IMR-90 (cell line): ENCODE measurements around the gene FAXC. TPM values are rescaled to one million over a fixed set of nuclear protein-coding genes. Genes with fewer than 3 reads are reported as not detected.

Experiments used
- polyA plus RNA-seq, 3 experiments: library from polyadenylated mRNA; depleted of rRNA; stranded (reverse); fragments of >200 nt; gene quantifications; 2 replicates each; pipeline ENCODE4 v1.2.3, GENCODE V29; 2012; ENCODE audit warnings: low replicate concordance in 1 of 3
- total RNA-seq: library from RNA; depleted of rRNA; stranded (reverse); fragments of >200 nt; gene quantifications from 2 replicates; pipeline ENCODE4 v1.2.3, GENCODE V29; 2012; rRNA removed

FAXC gene
- total and polyA plus RNA-seq, 2 of the 4 experiments (the other 2 are of a cell fraction) = 1.1 to 2.7 TPM

Other genes starting within 250 kb of the FAXC start
- 8.2 and 9.2 TPM in 2 replicates for gene COQ3, start 44.5 kb upstream of the FAXC start, total RNA-seq
- gene COQ3, start 44.5 kb upstream of the FAXC start, polyA plus RNA-seq (2012; rRNA removed) = 7.1 and 8.9 TPM in 2 replicates
- gene PNISR, start 75.6 kb upstream of the FAXC start, total RNA-seq = 46.2 and 65.0 TPM in 2 replicates
- gene PNISR, start 75.6 kb upstream of the FAXC start, polyA plus RNA-seq (2012; rRNA removed) = 31.3 and 44.5 TPM in 2 replicates
- gene USP45, start 165.7 kb upstream of the FAXC start, total RNA-seq = 15.3 and 24.2 TPM in 2 replicates
- gene USP45, start 165.7 kb upstream of the FAXC start, polyA plus RNA-seq (2012; rRNA removed) = 6.1 and 6.6 TPM in 2 replicates
- 95.7 and 127 TPM in 2 replicates for gene CCNC, start 219.0 kb upstream of the FAXC start, total RNA-seq
- 19.8 and 30.1 TPM in 2 replicates for gene CCNC, start 219.0 kb upstream of the FAXC start, polyA plus RNA-seq (2012; rRNA removed)